Measurements from ENCODE around the gene RER1.

GRCh38 chr1:2378956-2379732, 12.5 kb upstream of the RER1 start:
- no peak for TF ChIP-seq CTCF (IDR thresholded peaks at IDR 0.05; ENCODE audit: insufficient read depth, low read length, poor library complexity, severe bottlenecking)
- no peak for TF ChIP-seq EZH2phosphoT487 (conservative IDR thresholded peaks at IDR 0.05; ENCODE audit: low read length)

All from SU-DHL-6 (cell line).